Panc1 (cell line): Measurements from ENCODE around the gene LINGO3.

Experiments
- CTCF ChIP-seq: fragments of 450-650 bp; IDR thresholded peaks from 2 replicates; pipeline ENCODE4 v1.5.1; 2017; ENCODE audit warnings: mild to moderate bottlenecking
- SIN3A ChIP-seq: IDR thresholded peaks from 2 replicates; pipeline ENCODE4 v1.6.1; 2012; ENCODE audit warnings: low read depth, mild to moderate bottlenecking, low read length, moderate library complexity, borderline replicate concordance; ENCODE audit not compliant: insufficient read depth
- TF ChIP-seq, protein P1 (sequence below), 2 experiments: IDR thresholded peaks; 2 replicates each; pipeline ENCODE4 v1.6.1; 2011 to 2012; ENCODE audit warnings: low read depth in 2 of 2, control low read depth in 1 of 2, low read length in 1 of 2, mild to moderate bottlenecking in 1 of 2, moderate library complexity in 1 of 2; ENCODE audit not compliant: insufficient read depth in 1 of 2

GRCh38 chr19:2261438-2262172 lies 46.3 kb downstream of the LINGO3 start:
- TF ChIP-seq CTCF (peak; percentile 82), SIN3A (no peak)
- TF ChIP-seq, protein P1, sequence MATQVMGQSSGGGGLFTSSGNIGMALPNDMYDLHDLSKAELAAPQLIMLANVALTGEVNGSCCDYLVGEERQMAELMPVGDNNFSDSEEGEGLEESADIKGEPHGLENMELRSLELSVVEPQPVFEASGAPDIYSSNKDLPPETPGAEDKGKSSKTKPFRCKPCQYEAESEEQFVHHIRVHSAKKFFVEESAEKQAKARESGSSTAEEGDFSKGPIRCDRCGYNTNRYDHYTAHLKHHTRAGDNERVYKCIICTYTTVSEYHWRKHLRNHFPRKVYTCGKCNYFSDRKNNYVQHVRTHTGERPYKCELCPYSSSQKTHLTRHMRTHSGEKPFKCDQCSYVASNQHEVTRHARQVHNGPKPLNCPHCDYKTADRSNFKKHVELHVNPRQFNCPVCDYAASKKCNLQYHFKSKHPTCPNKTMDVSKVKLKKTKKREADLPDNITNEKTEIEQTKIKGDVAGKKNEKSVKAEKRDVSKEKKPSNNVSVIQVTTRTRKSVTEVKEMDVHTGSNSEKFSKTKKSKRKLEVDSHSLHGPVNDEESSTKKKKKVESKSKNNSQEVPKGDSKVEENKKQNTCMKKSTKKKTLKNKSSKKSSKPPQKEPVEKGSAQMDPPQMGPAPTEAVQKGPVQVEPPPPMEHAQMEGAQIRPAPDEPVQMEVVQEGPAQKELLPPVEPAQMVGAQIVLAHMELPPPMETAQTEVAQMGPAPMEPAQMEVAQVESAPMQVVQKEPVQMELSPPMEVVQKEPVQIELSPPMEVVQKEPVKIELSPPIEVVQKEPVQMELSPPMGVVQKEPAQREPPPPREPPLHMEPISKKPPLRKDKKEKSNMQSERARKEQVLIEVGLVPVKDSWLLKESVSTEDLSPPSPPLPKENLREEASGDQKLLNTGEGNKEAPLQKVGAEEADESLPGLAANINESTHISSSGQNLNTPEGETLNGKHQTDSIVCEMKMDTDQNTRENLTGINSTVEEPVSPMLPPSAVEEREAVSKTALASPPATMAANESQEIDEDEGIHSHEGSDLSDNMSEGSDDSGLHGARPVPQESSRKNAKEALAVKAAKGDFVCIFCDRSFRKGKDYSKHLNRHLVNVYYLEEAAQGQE (IDR thresholded peaks at IDR 0.05; ENCODE audit: insufficient read depth in 1 of 2, low read depth in 2 of 2, low read length in 1 of 2), result no peak
